Chondrocyte (in vitro differentiated cells): Measurements from ENCODE around the gene RPL18. TPM values are rescaled to one million over a fixed set of nuclear protein-coding genes. Genes with fewer than 3 reads are reported as not detected.

Source experiments
- DNase-seq: peaks from one replicate; pipeline ENCODE4 v3.0.0; 2021; ENCODE audit warnings: mixed read lengths, low spot score
- H3K27ac Mint-ChIP-seq: one replicate; pipeline ENCODE4 v1.8.0; 2021; ENCODE audit warnings: mild to moderate bottlenecking, moderate library complexity, mixed read lengths; ENCODE audit not compliant: unreplicated experiment
- H3K27me3 Mint-ChIP-seq: 2 replicates; pipeline ENCODE4 v1.8.0; 2021; ENCODE audit warnings: low read depth, mixed read lengths
- H3K36me3 Mint-ChIP-seq: 2 replicates; pipeline ENCODE4 v1.8.0; 2021; ENCODE audit warnings: low read depth, mixed read lengths
- H3K4me1 Mint-ChIP-seq: 2 replicates; pipeline ENCODE4 v1.8.0; 2021; ENCODE audit warnings: low read depth, mild to moderate bottlenecking, mixed read lengths
- H3K4me3 Mint-ChIP-seq: one replicate; pipeline ENCODE4 v1.8.0; 2021; ENCODE audit warnings: mild to moderate bottlenecking, moderate library complexity, mixed read lengths; ENCODE audit not compliant: unreplicated experiment
- H3K9me3 Mint-ChIP-seq: 2 replicates; pipeline ENCODE4 v1.8.0; 2021; ENCODE audit warnings: low read depth, mixed read lengths
- CTCF ChIP-seq: fragments of 200-600 bp; sonication (generic); IDR thresholded peaks from 2 replicates; pipeline ENCODE4 v1.5.0; 2021; ENCODE audit warnings: antibody characterized with exemption, mild to moderate bottlenecking, moderate library complexity
- long read RNA-seq: library from polyadenylated mRNA; stranded (forward); transcript quantifications from one replicate; pipeline ENCODE4 v2.0.0, GENCODE V29; 2021
- total RNA-seq: library from RNA; stranded (reverse); gene quantifications from 3 replicates; pipeline ENCODE4 v1.2.1, GENCODE V29; 2021

RPL18 gene
- 727 to 753 TPM (median 751 TPM) in 3 replicates for total RNA-seq
- long read RNA-seq, transcript RPL18-208 (7 exons, 1,004 nt) = major isoform, 133 of 194 reads
- long read RNA-seq, transcript RPL18-201 (6 exons, 612 nt) = minor isoform, 44 of 194 reads
- long read RNA-seq, partial matches to known transcripts = 13 of 194 reads
- long read RNA-seq, other reads (novel, unspliced or antisense) = 2 of 194 reads

DNA sequence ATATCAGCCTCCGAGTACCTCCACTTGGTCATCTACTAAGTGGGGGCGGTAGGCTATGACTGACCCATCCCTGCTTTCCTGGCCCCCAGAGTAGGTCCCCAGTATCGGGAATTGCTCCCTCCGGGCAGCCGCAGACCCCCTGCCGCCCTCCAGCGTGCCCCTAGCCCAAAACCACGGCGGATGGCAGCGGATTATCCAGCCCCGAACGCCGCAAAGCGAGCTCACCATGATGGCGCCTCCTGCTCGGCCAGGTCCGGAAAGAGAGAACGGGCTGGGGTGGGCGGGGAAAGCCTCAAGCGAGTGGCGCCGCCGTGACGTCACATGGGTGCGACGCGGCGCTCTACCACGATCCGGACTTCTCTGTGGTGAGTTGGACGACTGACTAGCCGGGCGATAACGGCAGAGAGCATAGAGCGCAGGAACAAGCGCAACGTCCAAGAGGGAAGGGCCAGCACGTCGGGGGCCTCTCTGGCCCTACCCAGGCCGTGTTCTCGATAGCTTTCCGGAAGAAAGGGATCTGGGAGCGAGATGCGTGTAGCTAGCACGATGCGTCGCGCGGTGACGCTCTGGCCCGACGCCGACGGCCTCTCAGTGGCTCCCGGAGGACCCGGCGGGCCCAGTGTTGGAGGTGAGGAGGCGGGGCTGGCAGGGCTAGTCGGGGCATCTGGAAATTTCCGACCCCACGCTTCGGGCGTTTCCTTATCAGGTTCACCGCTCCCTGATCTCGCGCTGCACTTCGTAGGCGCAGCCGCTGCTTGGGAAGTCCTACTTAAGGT lies at the start of gene RPL18, which contains the start of gene SPHK2:
TSS of gene RPL18 (minus strand) at position 263 of the 776 bp plus-strand sequence. CDS start at position 228, 35 bp downstream.
TSS of gene SPHK2 (plus strand) at position 591 of the 776 bp plus-strand sequence. CDS start 1,009 bp downstream, outside the sequence.
- H3K9me3 Mint-ChIP-seq = no peaks in the 10 kb centered on the region
- peak; percentile 20 for TF ChIP-seq CTCF
- peak; percentile 98 for DNase-seq
- H3K36me3 Mint-ChIP-seq = peaks cover 18% of the 10 kb centered on the region
- peak within 1 kb of the TSS; percentile 97 for H3K27ac Mint-ChIP-seq
- peak within 1 kb of the TSS; percentile 93 for H3K4me3 Mint-ChIP-seq
- peaks cover 53% of the 10 kb centered on the region for H3K4me1 Mint-ChIP-seq
- no peaks in the 10 kb centered on the region for H3K27me3 Mint-ChIP-seq

DNA sequence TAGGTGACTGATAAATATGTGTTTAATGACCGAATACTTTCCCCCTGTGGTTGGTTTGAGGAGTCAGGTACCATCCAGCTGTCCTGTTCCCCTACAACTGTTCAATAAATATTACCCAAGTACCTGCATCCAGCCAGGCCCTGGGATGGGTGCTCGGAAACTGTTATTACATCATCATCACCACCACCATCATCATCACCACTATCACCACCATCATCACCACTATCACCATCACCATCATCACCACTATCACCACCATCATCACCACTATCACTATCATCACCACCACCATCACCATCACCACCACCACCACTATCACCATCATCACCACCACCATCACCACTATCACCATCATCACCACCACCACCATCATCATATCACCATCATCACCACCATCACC lies 49.8 kb upstream of the RPL18 start:
- no peak for TF ChIP-seq CTCF
- Mint-ChIP-seq H3K4me1 (no peaks in the 10 kb centered on the region), H3K27me3 (no peaks in the 10 kb centered on the region), H3K4me3 (no peak overlapping the region), H3K27ac (no peak overlapping the region), H3K36me3 (no peaks in the 10 kb centered on the region), H3K9me3 (no peaks in the 10 kb centered on the region)
- DNase-seq = no peak

DNA sequence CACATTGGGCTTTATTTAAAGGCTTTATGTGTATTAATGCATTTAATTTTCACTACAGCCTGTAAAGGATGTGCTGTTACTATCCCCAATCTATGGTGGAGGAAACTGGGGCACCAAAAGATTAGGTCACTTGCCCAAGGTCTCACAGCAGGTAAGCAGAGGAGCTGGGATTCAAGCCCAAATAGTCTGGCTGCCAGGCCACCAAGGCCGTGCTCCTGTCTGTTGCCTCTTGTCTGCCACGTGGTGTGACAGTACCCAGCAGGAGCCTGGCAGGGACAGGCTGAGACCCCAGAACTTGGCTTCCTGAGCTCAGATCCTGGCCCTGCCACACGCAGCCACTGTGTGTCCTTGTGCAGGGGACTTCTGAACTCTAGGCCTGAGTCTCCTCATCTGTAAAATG lies 49.4 kb upstream of the RPL18 start:
- H3K27ac Mint-ChIP-seq = no peak overlapping the region
- no peaks in the 10 kb centered on the region for H3K4me1 Mint-ChIP-seq
- H3K4me3 Mint-ChIP-seq = no peak overlapping the region
- DNase-seq = no peak
- no peaks in the 10 kb centered on the region for H3K27me3 Mint-ChIP-seq
- H3K9me3 Mint-ChIP-seq = no peaks in the 10 kb centered on the region
- no peak for TF ChIP-seq CTCF
- no peaks in the 10 kb centered on the region for H3K36me3 Mint-ChIP-seq

- Mint-ChIP-seq H3K27me3 (no peaks in the 10 kb centered on the region), H3K4me3 (no peak overlapping the region), H3K27ac (no peak overlapping the region), H3K9me3 (no peaks in the 10 kb centered on the region), H3K36me3 (no peaks in the 10 kb centered on the region), H3K4me1 (peaks cover 3% of the 10 kb centered on the region)
- no peak for DNase-seq
- no peak for TF ChIP-seq CTCF
Observed at GRCh38 chr19:48665786-48666185, 46.8 kb upstream of the RPL18 start.

GRCh38 chr19:48664476-48664875 lies 45.5 kb upstream of the RPL18 start:
- H3K4me1 Mint-ChIP-seq = peaks cover 5% of the 10 kb centered on the region
- DNase-seq = no peak

More at GRCh38 chr19:48664476-48664875, 45.5 kb upstream of the RPL18 start:
- Mint-ChIP-seq H3K27ac (no peak overlapping the region), H3K4me3 (no peak overlapping the region), H3K36me3 (no peaks in the 10 kb centered on the region), H3K27me3 (no peaks in the 10 kb centered on the region), H3K9me3 (no peaks in the 10 kb centered on the region)
- no peak for TF ChIP-seq CTCF
